Fibroblast of lung (primary cell): ENCODE results near the gene SNX5. TPM values are rescaled to one million over a fixed set of nuclear protein-coding genes. Genes with fewer than 3 reads are reported as not detected.

Source experiments
- DNase-seq, 2 donors: peaks; one replicate each; pipeline versions ENCODE4 v3.0.0 to v3.0.0-alpha.2; 2010; ENCODE audit warnings: low read depth in 2 of 2
- H2AFZ ChIP-seq: 2 replicates; pipeline ENCODE4 v1.5.1; 2012; ENCODE audit warnings: low read length, control low read depth, inconsistent platforms
- H3K27ac ChIP-seq: 2 replicates; pipeline ENCODE4 v1.5.1; 2011; ENCODE audit warnings: low read length, control low read depth; ENCODE audit not compliant: insufficient read depth
- H3K27me3 ChIP-seq: 2 replicates; pipeline ENCODE4 v1.5.1; 2011; ENCODE audit warnings: mild to moderate bottlenecking, low read length; ENCODE audit not compliant: control insufficient read depth, insufficient read depth
- H3K36me3 ChIP-seq: 2 replicates; pipeline ENCODE4 v1.5.1; 2011; ENCODE audit warnings: low read length; ENCODE audit not compliant: control insufficient read depth, insufficient read depth
- H3K4me1 ChIP-seq: 2 replicates; pipeline ENCODE4 v1.5.1; 2011; ENCODE audit warnings: low read length; ENCODE audit not compliant: control insufficient read depth, insufficient read depth; ENCODE audit errors: extremely low read depth
- H3K4me2 ChIP-seq: 2 replicates; pipeline ENCODE4 v1.5.1; 2011; ENCODE audit warnings: low read length, control low read depth; ENCODE audit not compliant: insufficient read depth; ENCODE audit errors: extremely low read depth
- H3K4me3 ChIP-seq, 4 experiments: fragments of 200-600 bp in 1 of 4; sonication (generic) in 1 of 4; replicated peaks in 1 of 4; 2 replicates each; pipeline ENCODE4 v1.5.1; 2011 to 2016; ENCODE audit warnings: low read length in 4 of 4, low read depth in 3 of 4, mild to moderate bottlenecking in 3 of 4, control low read depth in 2 of 4, inconsistent platforms in 1 of 4, mixed read lengths in 1 of 4; ENCODE audit not compliant: insufficient read depth in 1 of 4; ENCODE audit errors: control extremely low read depth in 1 of 4
- H3K79me2 ChIP-seq: 2 replicates; pipeline ENCODE4 v1.5.1; 2012; ENCODE audit warnings: mild to moderate bottlenecking, low read length, inconsistent platforms; ENCODE audit not compliant: control insufficient read depth, insufficient read depth
- H3K9ac ChIP-seq: 2 replicates; pipeline ENCODE4 v1.5.1; 2011; ENCODE audit warnings: mild to moderate bottlenecking, low read length, control low read depth; ENCODE audit not compliant: insufficient read depth
- H3K9me3 ChIP-seq: 2 replicates; pipeline ENCODE4 v1.5.1; 2012; ENCODE audit warnings: low read depth, low read length; ENCODE audit not compliant: control insufficient read depth, insufficient read depth
- H4K20me1 ChIP-seq: 2 replicates; pipeline ENCODE4 v1.5.1; 2011; ENCODE audit warnings: low read length; ENCODE audit not compliant: control insufficient read depth, insufficient read depth; ENCODE audit errors: extremely low read depth
- EZH2 ChIP-seq: IDR thresholded peaks from 2 replicates; pipeline ENCODE4 v1.5.1; 2012; ENCODE audit warnings: low read length, control low read depth, mild to moderate bottlenecking; ENCODE audit errors: missing control alignments
- polyA plus RNA-seq, 2 donors: library from polyadenylated mRNA; depleted of rRNA in 1 of 2; stranded (reverse) in 1 of 2; unstranded in 1 of 2; fragments of >200 nt; gene quantifications; 2 replicates each; pipeline ENCODE4 v1.2.1, GENCODE V29; 2011 to 2012; ENCODE audit warnings: missing spikeins in 1 of 2
- total RNA-seq: library from RNA; depleted of rRNA; stranded (reverse); fragments of >200 nt; gene quantifications from 2 replicates; pipeline ENCODE4 v1.2.1, GENCODE V29; 2014
- TF ChIP-seq, protein P1 (sequence below), 2 donors: IDR thresholded peaks in 1 of 2; conservative IDR thresholded peaks in 1 of 2; 1 replicate in 1 of 2; 2 replicates in 1 of 2; pipeline ENCODE4 v1.5.1; 2011 to 2012; ENCODE audit warnings: low read length in 2 of 2, control low read depth in 1 of 2, inconsistent platforms in 1 of 2, low read depth in 1 of 2, mild to moderate bottlenecking in 1 of 2

Gene SNX5
- total and polyA plus RNA-seq, 2 donors (not counting 1 experiment from before 2014, with no cell fraction given) = 73.5 to 127 TPM

DNA sequence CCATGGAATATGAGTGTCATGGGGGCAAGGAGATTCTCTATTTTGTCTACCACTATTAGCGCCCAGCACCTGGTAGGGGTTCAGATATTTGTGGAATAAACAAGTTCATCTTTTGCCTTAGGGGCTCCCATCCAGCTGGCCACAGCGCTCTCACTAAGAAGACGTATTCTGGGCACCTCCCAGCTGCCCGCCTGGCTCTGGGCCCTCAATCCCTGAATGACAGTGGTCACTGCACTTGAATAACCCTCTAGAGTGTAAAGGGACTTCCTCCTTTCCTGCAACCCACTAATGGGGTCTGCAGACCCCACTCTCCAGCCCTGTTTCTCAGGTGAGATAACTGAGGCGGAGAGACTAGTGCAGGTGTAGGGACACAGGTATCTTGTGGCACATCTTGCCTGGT is 36.2 kb downstream of the SNX5 start:
- Histone ChIP-seq H2AFZ (no peak overlapping the region), H3K27me3 (no peaks in the 10 kb centered on the region), H3K27ac (no peak overlapping the region), H3K9me3 (no peaks in the 10 kb centered on the region), H3K4me1 (peaks cover 16% of the 10 kb centered on the region), H3K36me3 (no peaks in the 10 kb centered on the region), H3K79me2 (no peaks in the 10 kb centered on the region), H3K4me3 (no peak overlapping the region), H3K4me2 (no peak overlapping the region), H3K9ac (no peak overlapping the region), H4K20me1 (no peaks in the 10 kb centered on the region)
- no peak for DNase-seq
- TF ChIP-seq, protein P1, sequence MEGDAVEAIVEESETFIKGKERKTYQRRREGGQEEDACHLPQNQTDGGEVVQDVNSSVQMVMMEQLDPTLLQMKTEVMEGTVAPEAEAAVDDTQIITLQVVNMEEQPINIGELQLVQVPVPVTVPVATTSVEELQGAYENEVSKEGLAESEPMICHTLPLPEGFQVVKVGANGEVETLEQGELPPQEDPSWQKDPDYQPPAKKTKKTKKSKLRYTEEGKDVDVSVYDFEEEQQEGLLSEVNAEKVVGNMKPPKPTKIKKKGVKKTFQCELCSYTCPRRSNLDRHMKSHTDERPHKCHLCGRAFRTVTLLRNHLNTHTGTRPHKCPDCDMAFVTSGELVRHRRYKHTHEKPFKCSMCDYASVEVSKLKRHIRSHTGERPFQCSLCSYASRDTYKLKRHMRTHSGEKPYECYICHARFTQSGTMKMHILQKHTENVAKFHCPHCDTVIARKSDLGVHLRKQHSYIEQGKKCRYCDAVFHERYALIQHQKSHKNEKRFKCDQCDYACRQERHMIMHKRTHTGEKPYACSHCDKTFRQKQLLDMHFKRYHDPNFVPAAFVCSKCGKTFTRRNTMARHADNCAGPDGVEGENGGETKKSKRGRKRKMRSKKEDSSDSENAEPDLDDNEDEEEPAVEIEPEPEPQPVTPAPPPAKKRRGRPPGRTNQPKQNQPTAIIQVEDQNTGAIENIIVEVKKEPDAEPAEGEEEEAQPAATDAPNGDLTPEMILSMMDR (conservative IDR thresholded peaks at IDR 0.05 in 1 of 2, IDR thresholded peaks at IDR 0.05 in 1 of 2; ENCODE audit: low read depth in 1 of 2, low read length in 2 of 2) = no peak
- TF ChIP-seq EZH2 = no peak

DNA sequence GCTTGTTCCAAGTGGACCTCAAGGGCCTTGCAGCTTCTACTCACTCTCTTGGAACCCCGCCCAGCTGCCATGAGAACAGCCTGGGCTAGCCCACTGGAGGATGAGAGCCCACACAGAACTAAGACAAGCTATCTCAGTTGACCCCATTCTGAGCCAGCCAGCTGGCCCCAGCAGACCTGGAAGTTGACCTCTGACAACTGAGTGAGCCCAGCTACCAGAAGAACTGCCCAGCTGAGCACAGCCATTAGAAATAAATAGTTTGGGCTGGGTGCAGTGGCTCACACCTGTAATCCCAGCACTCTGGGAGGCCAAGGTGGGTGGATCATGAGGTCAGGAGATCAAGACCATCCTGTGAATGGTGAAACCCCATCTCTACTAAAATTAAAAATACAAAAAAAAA is 37.1 kb downstream of the SNX5 start:
- peaks cover 7% of the 10 kb centered on the region for H3K4me1 ChIP-seq
- no peak overlapping the region for H3K4me3 ChIP-seq
- no peak overlapping the region for H2AFZ ChIP-seq
- no peaks in the 10 kb centered on the region for H3K36me3 ChIP-seq
- TF ChIP-seq, protein P1 (conservative IDR thresholded peaks at IDR 0.05 in 1 of 2, IDR thresholded peaks at IDR 0.05 in 1 of 2; ENCODE audit: low read depth in 1 of 2, low read length in 2 of 2) = no peak
- no peak for TF ChIP-seq EZH2
- peaks cover 2% of the 10 kb centered on the region for H3K27me3 ChIP-seq
- no peaks in the 10 kb centered on the region for H3K9me3 ChIP-seq
- no peak overlapping the region for H3K4me2 ChIP-seq
- no peak overlapping the region for H3K27ac ChIP-seq
- no peak overlapping the region for H3K9ac ChIP-seq
- H3K79me2 ChIP-seq = no peaks in the 10 kb centered on the region
- H4K20me1 ChIP-seq = no peaks in the 10 kb centered on the region
- no peak for DNase-seq

DNA sequence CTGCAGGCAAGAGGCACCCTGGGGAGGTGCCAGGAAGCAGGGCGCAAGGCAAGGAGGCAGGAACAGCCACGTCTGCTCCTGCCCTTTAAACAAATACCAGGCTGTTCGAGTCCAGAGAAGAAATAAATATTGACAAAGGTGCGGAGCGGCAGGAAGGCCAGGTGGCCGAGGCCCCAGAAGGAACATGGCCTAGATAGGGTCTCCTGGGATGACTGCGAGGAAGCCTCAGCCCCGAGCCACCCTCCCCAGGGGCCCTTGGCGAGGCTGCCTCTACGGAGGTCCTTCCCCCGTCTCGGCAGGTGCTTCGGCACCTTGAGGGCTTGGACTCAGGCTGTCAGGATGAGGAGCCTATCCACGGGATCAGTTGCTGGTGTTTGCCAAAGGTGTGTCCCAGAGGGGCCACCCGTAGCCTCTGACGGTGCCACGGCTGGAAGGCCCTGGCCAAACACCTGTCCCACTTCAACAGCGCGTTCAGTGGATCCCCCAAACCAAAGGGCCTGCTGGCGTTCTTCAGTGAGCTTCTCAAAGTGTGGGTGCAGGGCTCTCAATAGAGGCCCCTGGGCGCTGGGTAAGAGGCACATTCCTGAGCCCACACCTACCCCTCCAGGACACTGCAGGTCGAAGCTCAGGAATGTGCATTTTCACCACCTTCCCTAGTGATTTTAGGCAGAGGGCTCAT is 39.8 kb downstream of the SNX5 start:
- Histone ChIP-seq H3K27ac (no peak overlapping the region), H3K4me3 (no peak overlapping the region), H3K4me1 (no peaks in the 10 kb centered on the region), H3K9ac (no peak overlapping the region), H3K79me2 (no peaks in the 10 kb centered on the region), H3K4me2 (no peak overlapping the region), H3K36me3 (no peaks in the 10 kb centered on the region), H2AFZ (no peak overlapping the region), H4K20me1 (no peaks in the 10 kb centered on the region), H3K9me3 (no peaks in the 10 kb centered on the region), H3K27me3 (peaks cover 4% of the 10 kb centered on the region)
- no peak for DNase-seq
- no peak for TF ChIP-seq EZH2
- TF ChIP-seq, protein P1 (conservative IDR thresholded peaks at IDR 0.05 in 1 of 2, IDR thresholded peaks at IDR 0.05 in 1 of 2; ENCODE audit: low read depth in 1 of 2, low read length in 2 of 2) = no peak
